Tibial nerve (tissue), 3 donors: Measurements from ENCODE around the gene TXNRD3.

Experiments
- CTCF ChIP-seq, 5 experiments: fragments of 200-600 bp in 3 of 5; fragments of 450-650 bp in 2 of 5; sonication (generic) in 3 of 5; IDR thresholded peaks; one replicate each; pipeline ENCODE4 v1.5.1; 2016 to 2019; ENCODE audit warnings: antibody characterized with exemption in 5 of 5, mild to moderate bottlenecking in 3 of 5, moderate library complexity in 2 of 5
- POLR2A ChIP-seq, 2 donors: fragments of 450-650 bp; IDR thresholded peaks; one replicate each; pipeline ENCODE4 v1.6.1; 2017; ENCODE audit warnings: antibody characterized with exemption in 2 of 2, mild to moderate bottlenecking in 2 of 2, moderate library complexity in 2 of 2

- TF ChIP-seq CTCF (IDR thresholded peaks at IDR 0.05) (no peak), POLR2A (IDR thresholded peaks at IDR 0.05) (no peak)
Measured at GRCh38 chr3:126664591-126665214, 9.8 kb upstream of the TXNRD3 start.
